Subcutaneous adipose tissue (tissue), 4 donors: Measurements from ENCODE around the gene MYEOV. TPM values are rescaled to one million over a fixed set of nuclear protein-coding genes. Genes with fewer than 3 reads are reported as not detected.

Source experiments
- total RNA-seq, 4 donors: library from RNA; depleted of rRNA; stranded (reverse); fragments of >200 nt; gene quantifications; one replicate each; pipeline ENCODE4 v1.1.0, GENCODE V29; 2016
- TF ChIP-seq, protein P1 (sequence below): fragments of 450-650 bp; IDR thresholded peaks from one replicate; pipeline ENCODE4 v1.5.1; 2016; ENCODE audit warnings: low read depth, mild to moderate bottlenecking, control low read depth, antibody characterized with exemption, moderate library complexity

Gene MYEOV
- total RNA-seq, 4 donors from 2014 or later: 21.4 to 57.9 (median 39.2) TPM

DNA sequence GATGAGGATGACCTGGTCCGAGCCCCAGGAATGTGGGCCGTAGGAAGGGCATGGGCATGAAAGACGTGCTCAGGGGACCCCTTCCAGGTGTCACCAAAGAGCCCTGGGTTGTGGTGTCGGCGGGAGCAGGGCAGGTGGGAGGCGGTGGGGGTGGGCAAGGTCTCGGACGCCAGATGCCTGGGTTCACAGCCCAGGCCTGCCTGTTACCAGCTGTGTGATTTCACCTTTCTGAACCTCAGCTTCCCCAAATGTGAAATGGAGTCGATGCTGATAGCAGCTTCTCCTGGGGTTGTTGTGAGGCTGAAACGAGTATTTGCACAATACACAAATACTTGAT is 42.9 kb upstream of the MYEOV start:
- TF ChIP-seq, protein P1, sequence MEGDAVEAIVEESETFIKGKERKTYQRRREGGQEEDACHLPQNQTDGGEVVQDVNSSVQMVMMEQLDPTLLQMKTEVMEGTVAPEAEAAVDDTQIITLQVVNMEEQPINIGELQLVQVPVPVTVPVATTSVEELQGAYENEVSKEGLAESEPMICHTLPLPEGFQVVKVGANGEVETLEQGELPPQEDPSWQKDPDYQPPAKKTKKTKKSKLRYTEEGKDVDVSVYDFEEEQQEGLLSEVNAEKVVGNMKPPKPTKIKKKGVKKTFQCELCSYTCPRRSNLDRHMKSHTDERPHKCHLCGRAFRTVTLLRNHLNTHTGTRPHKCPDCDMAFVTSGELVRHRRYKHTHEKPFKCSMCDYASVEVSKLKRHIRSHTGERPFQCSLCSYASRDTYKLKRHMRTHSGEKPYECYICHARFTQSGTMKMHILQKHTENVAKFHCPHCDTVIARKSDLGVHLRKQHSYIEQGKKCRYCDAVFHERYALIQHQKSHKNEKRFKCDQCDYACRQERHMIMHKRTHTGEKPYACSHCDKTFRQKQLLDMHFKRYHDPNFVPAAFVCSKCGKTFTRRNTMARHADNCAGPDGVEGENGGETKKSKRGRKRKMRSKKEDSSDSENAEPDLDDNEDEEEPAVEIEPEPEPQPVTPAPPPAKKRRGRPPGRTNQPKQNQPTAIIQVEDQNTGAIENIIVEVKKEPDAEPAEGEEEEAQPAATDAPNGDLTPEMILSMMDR: no peak

DNA sequence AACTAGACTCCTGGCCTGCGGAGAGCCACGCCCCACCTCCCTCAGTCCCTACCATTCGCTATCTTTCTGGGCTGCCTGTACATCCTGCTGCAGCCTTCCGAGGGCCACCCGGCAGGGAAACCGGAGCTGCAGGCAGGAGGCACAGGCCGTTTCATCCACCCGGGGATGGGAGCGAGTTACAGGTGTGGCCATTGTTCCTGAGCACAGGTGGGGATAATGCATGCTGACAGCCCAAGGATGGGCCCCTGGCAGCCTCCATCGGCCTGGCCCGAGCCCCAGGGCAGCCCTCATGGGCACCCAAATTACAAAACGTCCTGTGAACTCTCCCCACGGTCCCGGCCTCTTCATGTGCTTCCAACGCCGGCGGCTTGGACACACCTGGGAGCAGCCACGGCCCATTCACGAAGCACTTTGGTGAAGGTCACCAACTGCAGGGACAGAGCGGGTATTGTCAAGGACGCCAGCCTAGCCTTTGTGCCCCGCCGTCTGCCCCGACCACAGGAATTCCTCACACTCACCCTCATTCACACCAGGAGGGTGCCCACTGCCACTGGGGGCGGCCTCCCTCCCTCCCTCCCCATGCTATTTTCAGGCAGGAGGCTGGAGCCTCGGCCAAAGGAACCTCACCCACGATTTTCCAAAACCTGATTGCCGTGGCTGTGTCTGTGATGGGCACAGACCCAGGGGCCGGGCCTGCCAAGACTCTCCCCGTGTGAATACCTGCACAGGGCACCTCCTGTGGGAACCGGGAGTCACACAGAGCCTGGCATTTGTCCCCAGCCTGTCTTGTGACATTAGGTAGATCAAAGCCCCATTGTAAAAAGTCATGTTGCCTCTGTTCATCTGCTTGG is 42.1 kb upstream of the MYEOV start:
- TF ChIP-seq, protein P1: no peak

DNA sequence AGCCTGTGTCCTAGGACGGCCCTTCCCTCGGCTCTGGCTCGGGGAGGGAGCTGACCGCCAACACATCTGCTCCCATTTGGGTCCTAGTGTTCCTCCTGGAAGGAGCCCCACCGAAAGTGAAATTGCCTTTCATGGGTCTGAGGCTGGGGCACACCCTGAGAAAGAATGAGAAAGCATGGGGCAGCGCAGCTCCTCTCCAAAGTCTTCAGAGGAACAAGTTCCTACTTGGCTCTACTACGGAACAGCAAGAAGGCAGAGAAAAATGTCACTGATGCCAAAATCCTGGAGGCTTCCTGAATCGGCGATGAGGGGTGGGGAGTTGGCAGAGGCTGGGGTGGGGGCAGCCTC is 41.5 kb upstream of the MYEOV start:
- TF ChIP-seq, protein P1: no peak

DNA sequence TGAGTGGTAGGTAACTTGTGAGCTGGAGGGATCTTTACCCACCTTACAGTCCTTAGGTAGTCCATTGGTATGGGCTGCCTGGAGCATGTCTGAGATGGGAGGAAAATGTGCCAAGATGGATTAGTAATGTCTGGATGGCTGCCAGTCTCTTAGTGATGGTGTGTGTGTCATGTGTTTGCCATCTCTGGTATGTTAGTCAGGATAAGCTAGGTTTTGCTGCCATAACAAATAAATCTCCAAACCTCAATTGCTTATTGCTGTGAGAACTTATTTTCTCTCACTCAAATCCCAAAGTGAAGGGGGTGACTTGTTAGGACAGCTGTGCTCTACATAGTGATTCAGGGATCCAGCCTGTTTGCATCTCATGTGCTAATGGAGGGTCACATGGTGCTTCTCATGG is 40.9 kb upstream of the MYEOV start:
- TF ChIP-seq, protein P1: no peak

DNA sequence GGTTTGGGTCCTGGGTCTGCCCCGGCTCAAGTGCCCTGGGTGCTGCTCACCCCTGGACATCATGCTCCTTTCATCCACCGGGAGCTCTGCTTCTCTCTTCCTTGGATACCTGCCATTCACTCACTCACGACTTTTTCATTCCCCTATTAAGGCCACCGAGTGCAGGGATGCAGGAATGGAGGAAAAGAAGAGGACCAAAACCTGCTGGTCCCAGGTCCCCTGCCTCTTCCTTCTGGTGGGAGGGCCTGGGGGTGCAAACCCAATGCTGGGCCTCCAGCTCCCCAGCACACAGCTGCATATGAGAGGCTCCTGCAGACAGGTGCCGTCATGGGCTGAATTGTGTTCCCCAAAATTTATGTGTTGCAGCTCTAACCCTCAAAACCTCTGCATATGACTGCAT is 36.8 kb upstream of the MYEOV start:
- TF ChIP-seq, protein P1: no peak

DNA sequence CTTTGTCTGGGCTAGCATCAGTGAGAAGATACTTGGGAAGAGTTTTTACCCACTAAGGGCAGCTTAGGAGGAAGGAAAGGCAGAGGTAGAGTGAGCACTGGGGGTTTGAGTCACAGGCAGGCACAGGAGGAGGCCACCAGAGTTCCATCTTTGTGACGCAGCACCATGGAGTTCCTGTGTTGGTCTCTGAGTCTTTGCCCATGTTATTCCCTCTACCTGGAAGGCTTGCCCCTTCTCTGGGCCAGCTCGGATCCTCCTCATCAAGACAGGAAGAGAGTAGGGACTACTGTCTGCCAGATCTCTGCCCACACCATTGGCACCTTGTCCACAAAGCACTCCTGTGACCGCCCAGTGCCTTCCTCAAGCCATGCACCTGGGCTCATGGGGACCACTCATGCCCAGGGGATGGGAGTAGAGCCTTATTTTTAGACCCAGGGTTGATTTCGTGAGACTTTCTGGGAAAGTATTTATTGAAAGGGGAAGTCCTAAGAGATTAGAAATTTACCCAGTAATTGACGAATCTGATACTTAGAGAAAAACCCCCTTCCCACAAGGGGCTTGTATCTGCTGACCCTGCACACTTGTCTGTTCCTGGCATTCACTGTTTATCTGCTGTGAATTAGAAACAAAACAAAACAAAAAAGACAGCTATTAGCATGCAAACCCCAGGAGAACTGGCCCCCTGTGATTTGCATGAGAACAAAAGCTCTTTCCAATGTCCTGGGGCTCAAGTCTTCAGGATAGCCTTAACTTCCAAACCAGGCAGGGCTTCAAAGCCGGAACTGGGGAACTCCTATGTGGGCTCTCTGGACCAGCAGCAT is 35.9 kb upstream of the MYEOV start:
- TF ChIP-seq, protein P1: no peak

DNA sequence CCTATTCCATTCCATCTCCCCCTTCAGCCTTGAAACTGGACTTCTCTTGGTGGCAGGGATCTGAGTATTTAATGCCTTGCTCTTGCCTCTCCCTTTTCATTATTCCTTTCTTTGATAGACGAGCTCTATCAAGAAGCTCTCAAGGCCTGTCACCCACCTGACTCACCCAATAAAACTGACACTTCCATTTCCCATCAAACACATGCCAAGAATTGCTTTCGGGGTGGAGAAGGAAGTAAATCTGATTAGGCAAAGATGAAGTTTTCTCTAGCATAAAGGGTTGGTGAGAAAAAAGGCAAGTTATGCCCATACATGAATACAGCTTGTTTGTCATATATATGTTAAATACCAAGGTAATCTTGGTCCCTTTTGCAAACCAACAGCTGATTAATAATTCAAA is 34.9 kb upstream of the MYEOV start:
- TF ChIP-seq, protein P1: no peak
